HG03354 (cell line): ENCODE measurements around the gene IDI1.
A peak's percentile ranks its signal among the peaks of the same experiment; 100 is the strongest.
"Not testable (repeated sequence)": the region's sequence is repeated elsewhere in the genome, so short reads cannot be mapped to it uniquely, and the experiment has no call there.

Experiments
- ATAC-seq: cut with Tn5 transposase; IDR thresholded peaks from one replicate; pipeline ENCODE4 v1.9.1; 2021; ENCODE audit warnings: mild to moderate bottlenecking; ENCODE audit not compliant: unreplicated experiment, poor library complexity, severe bottlenecking

IDI1 gene

DNA sequence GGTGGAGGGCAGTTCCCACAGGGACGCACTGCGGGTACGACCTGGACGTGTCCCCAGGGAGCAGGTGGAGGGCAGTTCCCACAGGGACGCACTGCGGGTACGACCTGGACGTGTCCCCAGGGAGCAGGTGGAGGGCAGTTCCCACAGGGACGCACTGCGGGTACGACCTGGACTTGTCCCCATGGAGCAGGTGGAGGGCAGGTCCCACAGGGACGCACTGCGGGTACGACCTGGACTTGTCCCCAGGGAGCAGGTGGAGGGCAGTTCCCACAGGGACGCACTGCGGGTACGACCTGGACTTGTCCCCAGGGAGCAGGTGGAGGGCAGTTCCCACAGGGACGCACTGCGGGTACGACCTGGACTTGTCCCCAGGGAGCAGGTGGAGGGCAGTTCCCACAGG is 10.2 kb downstream of the IDI1 start:
- ATAC-seq = not testable (repeated sequence)

DNA sequence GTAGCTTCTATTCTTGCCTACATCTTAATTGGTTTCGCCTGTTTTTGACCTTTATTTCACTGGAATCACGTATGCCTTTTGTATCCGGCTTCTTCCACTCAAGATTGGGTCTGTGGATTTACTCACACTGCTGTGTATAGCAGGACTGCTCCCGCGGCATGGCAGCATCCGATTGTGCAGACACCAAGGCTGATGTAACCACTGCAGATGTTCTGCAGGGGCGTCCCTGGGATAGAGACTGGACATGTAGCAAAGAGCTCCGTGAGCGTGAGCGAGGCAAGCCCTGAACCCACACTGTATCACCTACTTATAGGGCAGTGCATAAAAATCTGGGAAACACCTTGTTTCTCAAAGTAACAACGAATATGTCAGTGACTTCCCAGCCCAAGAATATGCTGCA is 11.8 kb downstream of the IDI1 start:
- ATAC-seq = no peak

DNA sequence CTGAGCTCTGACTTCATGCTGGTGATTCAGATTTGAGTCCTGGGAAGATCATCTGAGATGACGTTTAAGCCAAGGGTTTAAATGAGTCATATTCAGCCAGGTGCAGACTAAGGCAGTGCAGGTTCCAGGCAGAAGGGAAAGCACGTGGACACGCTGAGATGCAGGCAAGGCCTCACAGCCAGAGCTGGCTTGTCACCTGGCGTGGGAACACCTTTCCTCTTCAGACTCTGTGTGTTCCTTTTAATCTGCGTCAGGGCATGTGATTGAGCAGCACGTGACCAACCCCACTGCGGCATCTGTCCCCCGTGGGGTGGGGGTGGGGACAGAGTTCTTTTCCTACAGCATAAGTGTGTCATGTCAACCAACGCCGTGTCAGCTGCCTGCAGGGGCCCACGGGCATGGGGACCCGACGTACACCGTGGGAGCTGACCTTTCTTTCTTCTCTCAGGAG is 12.6 kb downstream of the IDI1 start:
- peak; percentile 83 for ATAC-seq

DNA sequence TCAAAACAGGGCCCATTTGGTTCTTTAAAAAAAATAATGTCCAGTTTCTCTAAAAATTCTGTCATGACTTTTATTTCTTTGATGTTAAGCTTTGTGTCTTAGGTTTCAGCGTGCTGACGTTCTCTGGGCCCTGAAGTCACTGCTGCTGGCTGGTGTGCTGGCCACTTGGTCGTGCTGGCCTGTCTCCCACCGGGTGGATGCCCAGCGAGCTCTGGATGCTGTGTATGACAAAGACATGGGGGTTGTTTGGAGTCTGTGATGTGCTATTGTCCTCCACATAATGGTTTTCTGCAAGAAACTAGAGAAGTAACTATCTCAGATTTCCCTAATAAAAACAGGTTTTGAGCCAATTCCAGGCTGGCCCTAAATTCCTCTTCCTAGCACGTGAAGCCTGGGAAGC is 13.7 kb downstream of the IDI1 start:
- ATAC-seq = no peak

DNA sequence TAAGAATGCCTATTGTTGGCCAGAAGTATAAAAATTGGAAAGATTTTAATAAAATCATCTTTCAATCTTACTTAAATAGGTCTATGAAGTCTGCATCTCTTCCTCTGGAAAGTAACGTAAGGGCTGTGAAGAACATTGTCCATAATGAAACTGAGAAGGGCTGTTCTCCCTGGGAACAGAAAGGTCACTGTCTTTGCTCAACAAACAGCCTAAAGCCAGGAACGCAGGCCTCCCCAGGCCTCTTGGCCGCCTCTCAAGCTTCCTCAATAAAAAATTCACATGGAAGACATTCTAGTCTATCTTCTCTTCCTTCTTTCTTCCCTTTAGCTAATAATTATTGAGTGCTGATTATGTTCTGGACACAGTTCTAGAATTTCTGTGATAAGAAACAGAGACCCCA is 14.2 kb downstream of the IDI1 start:
- no peak for ATAC-seq

DNA sequence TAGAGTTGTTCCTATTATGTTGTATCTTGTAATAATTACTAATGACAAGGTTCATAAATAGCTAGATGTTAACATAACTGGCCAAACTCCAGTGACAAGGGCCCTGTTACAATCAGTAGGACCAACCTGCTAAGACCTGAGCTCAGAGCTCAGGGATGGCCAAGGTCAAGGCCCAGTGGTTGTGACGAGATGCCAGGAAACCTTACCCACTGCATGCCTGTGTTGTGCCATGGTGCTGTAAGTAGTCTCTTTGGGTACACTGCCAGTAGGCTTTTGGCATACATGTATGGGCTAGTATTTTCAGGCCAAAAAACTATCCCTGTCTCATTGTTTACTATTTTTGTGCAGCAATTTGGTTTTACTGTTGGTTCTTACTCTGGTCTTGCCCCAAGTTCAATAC is 15.3 kb downstream of the IDI1 start:
- no peak for ATAC-seq

DNA sequence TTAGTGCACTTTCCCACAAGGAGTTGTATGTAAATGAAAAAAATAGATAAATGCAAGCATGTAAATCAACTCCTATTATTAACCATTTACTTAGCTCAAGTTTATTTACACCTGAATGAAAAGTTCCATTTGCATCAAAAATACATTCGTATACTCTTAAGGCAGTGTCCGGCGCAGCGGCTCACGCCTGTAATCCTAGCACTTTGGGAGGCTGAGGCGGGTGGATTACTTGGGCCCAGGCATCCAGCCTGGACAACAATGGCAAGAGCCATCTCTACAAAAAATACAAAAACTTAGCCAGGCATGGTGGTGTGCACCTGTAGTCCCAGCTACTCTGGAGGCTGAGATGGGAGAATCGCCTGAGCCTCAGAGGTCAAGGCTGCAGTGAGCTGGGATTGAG is 19.1 kb downstream of the IDI1 start:
- no peak for ATAC-seq

DNA sequence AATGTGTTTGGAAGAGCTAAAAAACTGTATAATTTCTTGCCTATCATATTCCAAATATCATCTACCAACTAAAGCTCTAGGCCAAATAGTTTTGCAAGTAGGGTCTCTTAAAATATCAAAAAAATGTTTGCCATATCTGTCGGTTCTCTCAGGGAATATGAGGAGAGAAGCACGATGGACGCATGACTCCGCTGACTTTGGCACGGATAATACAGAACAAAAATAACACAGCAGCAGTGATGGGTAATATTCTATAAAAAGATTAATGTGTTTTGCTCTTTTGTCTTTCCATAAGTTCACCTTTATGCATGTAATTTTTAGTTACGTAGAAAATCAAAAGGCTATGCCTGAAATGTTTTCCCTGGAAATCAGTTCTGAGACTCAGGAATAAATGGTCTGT is 22.3 kb downstream of the IDI1 start:
- ATAC-seq = no peak

DNA sequence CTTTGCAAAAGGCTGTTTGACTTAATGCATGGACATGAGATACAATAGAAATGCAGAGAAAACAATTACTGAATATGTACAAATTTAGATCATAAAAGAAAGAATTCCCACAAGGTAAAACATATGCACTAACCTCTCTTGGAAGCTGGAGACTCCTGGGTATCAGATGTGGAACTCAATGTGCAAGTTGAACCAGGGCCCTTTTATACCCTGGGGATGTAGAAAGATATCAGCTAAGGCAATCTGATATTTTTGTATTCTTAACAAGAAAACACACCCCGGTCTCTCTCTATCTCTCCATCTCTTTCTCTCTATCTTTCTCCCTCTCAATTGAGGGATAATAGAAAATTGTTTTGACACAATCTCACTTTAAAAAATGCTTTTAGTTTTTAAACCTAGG is 23.2 kb downstream of the IDI1 start, which contains the start of gene IDI2:
Gene IDI2 (minus strand): TSS at position 177 of the 400 bp plus-strand sequence. CDS start 1,136 bp downstream, outside the sequence.
- no peak for ATAC-seq

DNA sequence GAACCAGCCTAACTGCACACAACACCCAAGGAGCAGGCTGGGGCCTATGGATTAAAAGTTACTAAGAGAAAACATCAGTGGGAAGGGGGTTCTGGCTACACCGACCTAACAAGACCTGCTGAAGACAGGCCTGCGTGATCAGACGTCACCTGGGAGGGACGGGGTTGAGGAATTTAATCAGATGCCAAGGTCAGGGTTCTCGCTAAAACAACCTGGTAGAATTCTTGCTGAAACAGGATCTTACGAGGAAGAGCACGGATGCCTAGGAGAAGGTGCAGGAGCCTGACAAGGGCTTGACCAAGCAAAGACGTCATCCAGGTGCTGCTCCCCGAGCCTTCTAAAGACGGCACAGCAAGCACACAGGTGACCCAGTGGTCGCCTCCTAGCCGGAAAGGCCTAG is 24.8 kb downstream of the IDI1 start:
- no peak for ATAC-seq

DNA sequence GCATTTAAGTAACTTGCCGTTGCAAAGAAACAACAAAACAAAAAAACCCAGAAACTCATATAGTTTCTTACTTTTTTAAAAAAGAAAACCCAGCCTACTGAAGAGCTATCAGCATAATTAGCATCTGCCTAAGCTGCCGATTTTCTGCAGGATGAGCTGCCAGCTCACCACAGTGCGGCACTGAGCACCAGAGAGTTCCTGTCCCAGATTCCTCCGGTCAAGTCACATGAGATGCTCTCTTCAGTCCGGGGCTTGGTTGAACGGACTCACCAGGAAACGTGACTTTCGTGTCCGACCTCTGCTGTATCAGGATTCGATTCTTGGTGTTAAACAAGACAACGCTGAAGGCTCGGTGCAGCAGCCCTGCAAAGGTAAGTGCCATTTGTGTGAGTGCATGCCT is 26.5 kb downstream of the IDI1 start:
- ATAC-seq = no peak

DNA sequence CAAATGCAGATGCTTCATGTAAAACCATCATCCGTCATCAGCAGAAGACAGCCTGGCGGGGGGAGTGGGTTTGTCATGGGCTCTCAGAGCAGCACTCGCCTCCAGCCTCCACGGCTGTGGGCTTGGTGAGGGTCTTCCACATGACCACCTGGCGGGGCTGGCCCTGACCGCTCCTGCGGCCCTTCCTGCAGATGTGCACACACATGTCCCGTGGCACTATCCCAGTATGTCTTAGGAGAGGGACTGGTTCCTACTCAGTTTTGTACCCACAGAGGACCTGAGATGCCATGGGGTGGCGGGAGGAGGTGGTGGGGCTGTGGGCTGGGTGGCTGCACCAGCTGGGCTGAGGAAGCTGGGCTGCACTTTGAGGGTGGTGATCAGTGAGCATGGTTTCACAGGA is 28.0 kb downstream of the IDI1 start:
- ATAC-seq = no peak

DNA sequence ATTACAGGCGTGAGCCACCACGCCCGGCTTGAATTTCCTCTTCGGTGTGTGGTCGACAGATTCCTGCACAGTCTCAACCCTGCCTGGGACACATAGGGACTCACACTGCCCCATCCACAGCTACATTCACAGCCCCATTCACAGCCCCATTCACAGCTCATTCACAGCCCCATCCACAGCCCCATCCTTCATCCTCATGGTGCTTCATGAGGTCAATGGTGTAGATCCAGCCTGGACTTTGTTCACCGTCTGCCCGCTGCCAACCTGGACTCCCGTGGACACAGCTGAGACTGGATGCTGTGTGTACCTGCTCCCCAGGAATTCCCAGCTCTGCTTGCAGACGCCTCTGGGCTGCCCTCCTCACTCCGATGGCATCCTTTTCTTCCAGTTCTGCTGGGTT is 28.5 kb downstream of the IDI1 start:
- ATAC-seq = no peak

DNA sequence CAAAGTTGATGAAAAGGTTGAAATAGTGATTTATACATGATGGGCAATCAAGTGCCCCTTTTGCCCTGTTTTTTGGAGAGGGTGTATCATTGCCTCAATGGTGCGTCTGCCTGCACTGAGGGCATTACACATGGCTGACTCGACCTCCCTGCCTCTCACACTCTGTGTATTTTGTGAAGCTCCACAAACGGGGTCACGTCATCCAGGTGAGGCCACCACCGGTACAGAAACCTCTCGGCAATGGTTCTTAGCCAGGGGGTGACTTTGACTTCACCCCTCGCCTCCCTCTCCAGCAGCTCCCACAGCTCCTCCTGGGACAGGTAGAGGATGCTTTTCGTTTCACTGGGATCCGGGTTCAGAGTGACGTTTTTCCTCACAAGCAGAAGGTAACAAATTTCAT is 29.6 kb downstream of the IDI1 start:
- no peak for ATAC-seq

DNA sequence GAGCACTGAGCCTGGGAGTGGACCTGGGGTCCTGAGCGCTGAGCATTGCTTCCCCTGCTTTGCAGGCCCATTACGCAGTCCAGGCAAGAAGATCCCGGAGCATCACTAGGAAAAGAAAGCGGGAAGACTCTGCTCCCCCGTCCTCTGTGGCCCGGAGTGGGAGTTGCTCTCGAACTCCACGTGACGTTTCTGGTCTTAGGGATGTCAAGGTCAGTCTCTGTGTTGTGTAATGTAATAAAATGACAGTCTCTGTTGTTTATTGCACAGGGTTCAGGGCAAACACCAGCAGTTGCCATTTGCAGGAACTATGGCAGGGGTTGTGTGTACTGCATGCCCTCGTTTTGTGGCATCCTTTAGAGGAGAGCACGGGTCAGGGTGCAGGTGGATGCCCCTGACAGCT is 33.2 kb downstream of the IDI1 start:
- ATAC-seq = no peak

DNA sequence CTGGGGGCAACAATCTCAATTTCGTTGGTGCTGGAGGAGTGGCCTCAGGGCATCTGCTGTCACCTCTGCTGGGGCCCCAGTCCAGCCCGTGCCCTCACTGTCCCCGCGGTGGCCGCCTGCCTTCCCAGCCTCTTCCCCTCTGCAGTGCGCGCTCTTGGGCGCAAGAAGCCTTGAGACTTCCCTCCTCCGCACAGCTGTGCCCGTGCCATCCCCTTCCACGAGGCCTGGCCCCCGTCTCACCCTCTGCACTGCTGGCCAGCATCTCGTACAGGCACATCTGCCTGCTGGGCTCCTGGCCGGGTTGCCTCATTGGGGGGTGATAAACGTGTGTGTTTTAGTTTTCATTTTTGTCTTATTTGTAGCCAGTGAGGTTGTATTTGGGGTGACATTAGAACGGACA is 37.2 kb downstream of the IDI1 start:
- no peak for ATAC-seq

DNA sequence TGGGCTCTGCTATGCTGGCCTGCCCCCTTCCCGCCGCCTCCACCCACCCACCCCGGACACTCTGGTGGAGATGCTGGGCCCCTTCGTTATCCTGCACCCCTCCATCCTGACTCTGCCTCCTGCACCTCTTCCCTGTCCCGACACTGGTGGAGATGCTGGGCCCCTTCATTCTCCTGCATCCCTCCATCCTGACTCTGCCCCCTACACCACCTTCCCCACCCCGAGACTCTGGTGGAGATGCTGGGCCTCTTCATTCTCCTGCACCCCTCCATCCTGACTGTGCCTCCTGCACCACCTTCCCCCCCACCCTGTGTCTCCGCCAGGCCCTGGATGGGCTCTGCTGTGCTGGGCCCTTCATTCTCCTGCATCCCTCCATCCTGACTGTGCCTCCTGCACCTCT is 38.2 kb downstream of the IDI1 start:
- no peak for ATAC-seq

DNA sequence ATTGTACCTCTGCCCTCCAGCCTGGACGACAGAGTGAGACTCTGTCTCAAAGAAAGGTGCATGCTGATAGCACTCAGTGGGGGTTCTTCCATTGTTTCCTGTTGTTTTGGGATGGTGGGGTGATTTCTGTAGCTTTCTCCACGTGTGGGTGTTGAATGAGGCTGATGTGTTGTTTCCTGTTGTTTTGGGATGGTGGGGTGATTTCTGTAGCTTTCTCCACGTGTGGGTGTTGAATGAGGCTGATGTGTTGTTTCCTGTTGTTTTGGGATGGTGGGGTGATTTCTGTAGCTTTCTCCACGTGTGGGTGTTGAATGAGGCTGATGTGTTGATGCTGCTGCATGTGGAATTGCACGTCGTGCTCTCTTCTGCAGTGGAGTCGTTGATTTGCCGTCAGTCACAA is 39.0 kb downstream of the IDI1 start:
- not testable (repeated sequence) for ATAC-seq

DNA sequence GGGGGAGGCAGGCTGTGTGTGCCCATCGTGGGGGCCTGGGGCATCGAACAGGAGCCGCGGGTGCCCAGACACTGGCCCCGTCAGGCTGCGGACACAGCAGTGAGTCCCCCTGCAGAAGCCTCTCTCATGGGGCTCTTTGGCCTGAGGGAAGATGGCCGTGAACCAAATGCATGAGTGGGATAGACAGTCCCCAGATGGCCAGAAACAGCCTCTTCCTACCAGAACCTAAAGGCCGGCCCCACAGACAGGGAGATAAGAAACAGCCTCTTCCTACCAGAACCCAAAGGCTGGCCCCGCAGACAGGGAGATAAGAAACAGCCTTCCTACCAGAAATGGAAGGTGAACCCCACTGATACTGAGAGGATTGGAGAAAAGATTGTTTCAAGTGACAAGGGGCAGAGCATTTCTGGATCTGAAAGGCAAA is 39.8 kb downstream of the IDI1 start:
- ATAC-seq = no peak

DNA sequence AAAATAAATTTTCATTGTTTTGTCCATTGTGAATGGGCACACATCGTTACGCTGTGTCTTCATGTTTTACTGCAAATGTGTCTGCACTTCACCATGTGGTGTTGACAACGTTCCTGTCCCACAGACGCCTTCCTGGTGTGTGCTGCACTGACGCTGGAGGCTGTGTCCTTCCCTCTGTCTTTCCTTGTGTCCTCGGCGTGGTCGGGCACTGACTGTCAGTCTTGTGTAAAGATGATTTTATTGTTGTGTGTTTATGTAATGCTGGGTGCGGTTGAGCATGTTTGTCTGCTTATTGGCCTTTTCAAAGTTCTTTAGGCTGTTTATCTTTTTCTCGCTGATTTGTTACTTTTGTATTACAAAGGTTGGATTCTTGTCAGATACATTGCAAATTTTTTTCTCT is 41.3 kb downstream of the IDI1 start:
- ATAC-seq = no peak

DNA sequence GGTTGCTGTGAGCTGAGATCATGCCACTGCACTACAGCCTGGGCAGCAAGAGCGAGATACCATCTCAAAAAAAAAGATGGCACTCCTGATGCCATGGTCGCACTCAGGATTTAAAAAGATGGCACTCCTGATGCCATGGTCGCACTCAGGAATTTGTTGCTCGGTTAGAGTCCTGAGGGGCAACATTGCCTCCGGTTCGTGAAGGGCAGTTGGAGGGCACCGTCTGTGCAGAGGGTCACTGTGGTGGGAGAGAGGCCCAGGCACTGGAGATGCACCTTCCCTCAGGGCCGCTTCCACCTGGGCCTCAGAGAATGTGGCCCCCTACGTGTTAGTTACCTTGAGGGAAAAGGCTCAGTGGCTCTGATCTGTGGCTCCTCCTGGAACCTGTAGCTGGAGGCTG is 42.3 kb downstream of the IDI1 start:
- ATAC-seq = no peak

DNA sequence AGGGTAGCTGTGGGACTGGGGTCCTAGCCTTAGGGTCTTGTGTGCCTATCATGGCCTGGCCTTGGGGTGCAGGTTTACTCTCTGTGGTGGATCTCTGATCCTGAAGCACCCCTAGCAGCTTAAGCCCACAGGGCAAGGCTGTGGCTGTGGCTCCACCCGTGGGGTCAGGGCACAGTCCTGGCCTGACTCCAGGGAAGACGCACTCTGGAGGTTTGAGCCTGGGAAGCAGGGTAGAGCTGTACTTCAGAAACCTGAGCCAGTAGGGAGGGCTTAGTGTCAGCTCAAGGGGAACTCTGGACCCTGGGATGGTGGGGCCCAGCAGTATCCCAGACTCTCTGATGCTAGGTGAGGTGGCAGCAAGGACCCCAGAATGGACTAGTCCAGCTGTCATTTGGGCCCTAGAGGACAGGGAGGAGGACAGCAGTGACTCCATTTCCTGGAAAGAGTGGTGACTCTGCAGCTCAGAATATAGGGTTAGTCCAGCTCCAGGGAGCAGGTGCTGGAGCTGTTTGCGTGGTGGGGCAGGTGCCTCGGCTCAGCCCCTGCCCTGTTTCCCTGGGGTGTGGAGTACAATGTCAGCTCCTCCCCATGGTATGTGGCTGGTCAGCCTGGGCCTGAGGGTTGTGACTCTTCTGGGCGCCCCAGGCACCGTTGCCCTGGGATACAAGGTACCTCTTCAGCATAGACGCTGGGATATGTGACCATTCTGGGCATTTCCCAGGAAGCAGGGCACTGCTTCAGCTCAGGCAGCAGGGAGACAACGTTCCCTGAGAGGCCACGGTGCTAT is 44.8 kb downstream of the IDI1 start:
- ATAC-seq = no peak
